T-helper 1 cell treated with Interleukin-12 subunit alpha and Interleukin-12 subunit beta and Interleukin-4 antibody, amounts not matched to agents 30 ng/mL and 1 ng/mL, for 36 hours (primary cell): Measurements from ENCODE around the gene TARS3. TPM values are rescaled to one million over a fixed set of nuclear protein-coding genes. Genes with fewer than 3 reads are reported as not detected.

Source experiments
- intact Hi-C: fragments of 100-400 bp; cut with micrococcal nuclease; formaldehyde crosslinking; loops from one replicate; pipeline ENCODE4 v1.15.1; 2024
- total RNA-seq: library from RNA; stranded (reverse); gene quantifications from 2 replicates; pipeline ENCODE4 v1.2.3, GENCODE V29; 2022

Gene TARS3
- total RNA-seq, 1 donor from 2014 or later = 29.1 TPM

DNA sequence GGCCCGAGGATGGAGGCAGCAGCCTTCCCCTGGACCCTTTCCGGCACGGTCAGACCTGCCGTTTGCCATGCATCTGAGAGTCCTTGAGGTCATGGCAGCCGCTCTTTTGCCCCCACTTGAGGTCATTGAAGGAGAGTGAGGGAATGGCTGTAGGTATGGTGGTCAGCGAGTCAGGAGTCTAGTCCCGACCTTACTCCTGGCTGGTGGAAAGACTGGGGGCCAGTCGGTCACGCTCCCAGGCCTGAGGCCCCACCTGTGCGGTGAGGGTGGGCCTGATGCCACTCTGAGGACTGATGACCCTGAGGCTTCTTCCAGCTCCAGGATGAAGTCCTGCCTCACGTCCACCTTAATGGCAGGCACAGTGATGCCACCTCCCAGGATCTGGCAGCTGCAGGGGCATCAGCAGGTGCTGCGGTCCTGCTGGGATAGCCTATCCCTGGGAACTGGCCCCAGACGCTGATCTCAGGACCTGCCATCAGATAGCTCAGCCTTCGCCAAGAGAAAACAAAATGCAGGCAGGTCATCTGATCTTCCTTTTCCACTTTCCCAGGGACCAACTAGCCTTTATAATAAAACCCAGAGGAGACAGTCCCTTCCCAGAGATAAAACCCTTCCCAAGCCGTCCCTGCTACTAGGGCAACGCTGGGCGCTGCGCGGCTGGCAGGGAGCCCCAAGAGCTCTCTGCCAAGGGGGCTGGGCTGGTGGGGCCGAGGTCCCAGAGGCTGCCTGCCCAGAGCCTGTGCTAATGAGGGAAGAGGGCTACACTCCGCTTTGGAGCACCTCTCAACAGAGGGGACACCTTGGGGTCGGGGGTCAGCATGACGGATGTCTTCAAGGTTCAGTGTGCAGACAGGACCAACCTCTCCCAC is 114.3 kb downstream of the TARS3 start:
- intact Hi-C loops = no loop called here

GRCh38 chr15:101608201-101608600 is 116.1 kb downstream of the TARS3 start:
- intact Hi-C loops = no loop called here

GRCh38 chr15:101607108-101607507 is 117.2 kb downstream of the TARS3 start:
- intact Hi-C loops = no loop called here

- intact Hi-C loops = no loop called here
Observed at GRCh38 chr15:101604124-101604874, 120.0 kb downstream of the TARS3 start.

Other genes starting within 250 kb of the TARS3 start
- 2.4 and 2.5 TPM in 2 replicates for gene PCSK6, start 234.8 kb downstream of the TARS3 start, total RNA-seq
- 44.4 and 46.2 TPM in 2 replicates for gene TM2D3, start 72.1 kb downstream of the TARS3 start, total RNA-seq
- gene OR4F6, start 79.0 kb upstream of the TARS3 start, total RNA-seq = not detected in 2 replicates
- not detected in 2 replicates for gene OR4F15, start 87.7 kb upstream of the TARS3 start, total RNA-seq